Measurements from ENCODE around the gene NANOS3. TPM values are rescaled to one million over a fixed set of nuclear protein-coding genes. Genes with fewer than 3 reads are reported as not detected.

Gene NANOS3
- total and polyA plus RNA-seq, 2 of the 13 experiments (the other 11 are each of a cell fraction or from before 2014, with no cell fraction given), result 0.21 TPM; not detected in 1

DNA sequence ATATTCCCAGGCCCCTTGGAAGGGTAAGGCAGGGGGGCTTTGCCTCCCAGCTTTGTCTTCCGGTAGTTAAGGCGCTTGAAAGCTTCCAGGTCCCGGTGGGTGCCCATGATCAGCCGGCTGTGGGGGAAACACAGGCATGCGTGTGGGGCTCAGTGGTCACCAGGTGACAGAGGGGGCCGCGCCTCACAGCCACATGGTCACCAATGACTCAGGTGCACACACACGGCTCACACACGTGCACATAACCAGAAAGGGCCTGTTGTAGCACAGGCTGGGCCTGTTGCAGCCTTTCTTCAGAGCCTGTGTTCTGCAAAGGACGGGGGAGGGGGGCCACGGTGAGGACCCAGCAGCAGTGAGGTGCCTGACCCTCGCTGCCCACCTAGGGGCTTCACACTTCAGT lies 5.9 kb downstream of the NANOS3 start:
- Histone ChIP-seq H3K9ac (ENCODE audit: insufficient read depth, low read depth, low read length) (no peak overlapping the region), H4K20me1 (ENCODE audit: insufficient read depth, low read length) (no peaks in the 10 kb centered on the region), H3K4me2 (ENCODE audit: low read depth, low read length) (no peak overlapping the region), H3K79me2 (ENCODE audit: insufficient read depth, low read length) (no peaks in the 10 kb centered on the region), H3K36me3 (replicated peaks in 1 of 2; ENCODE audit: control insufficient read depth in 1 of 2, insufficient read depth in 2 of 2, low read length in 2 of 2) (no peaks in the 10 kb centered on the region), H3K4me3 (replicated peaks in 1 of 3; ENCODE audit: insufficient read depth in 1 of 3, low read depth in 2 of 3, low read length in 3 of 3) (no peak overlapping the region), H3K27ac (ENCODE audit: extremely low read length, insufficient read depth, low read length) (no peak overlapping the region), H3K27me3 (ENCODE audit: control insufficient read depth in 1 of 2, insufficient read depth in 2 of 2, low read length in 2 of 2) (peaks cover 2 to 28% of the 10 kb centered on the region in 2 experiments; a peak in 4 of 5 replicates), H3K4me1 (ENCODE audit: insufficient read depth, low read length) (peaks cover 62% of the 10 kb centered on the region), H2AFZ (ENCODE audit: low read length) (no peak overlapping the region), H3K9me3 (ENCODE audit: low read length) (no peaks in the 10 kb centered on the region)
- in situ Hi-C loops (cut with HindIII; ENCODE audit: extremely low pct_ligation_motif_present, low pct_unique_long_range_greater_than_20kb), result loop anchor here (5.0 to 25.0 kb wide), 3 partner anchors 69 to 529 kb away; partner anchors contain the start of genes DCAF15, DDX39A and MISP3
- ATAC-seq (no peak), DNase-seq (ENCODE audit: low spot score) (no peak), FAIRE-seq (no peak)
- 100% methylated on average over 1 of the region's 12 CpGs for WGBS (ENCODE audit: low lambda C conversion rate)
- no TSS peak for BruUV-seq (replicated peaks)
- ChIA-PET CTCF (ENCODE audit: low intra/inter-chr PET ratio, low total read pairs) (interaction anchor here (5.0 kb wide), 1 partner anchor 191 kb away, joined by 79 read pairs; the partner anchor contains the start of gene MISP3), POLR2A (no interaction called here)
- TF ChIP-seq GABPB1 (CRISPR knock-in tag; IDR thresholded peaks at IDR 0.05), result peak; percentile 18; the same call in 1 of the 2 replicates
- TF ChIP-seq, protein P1, sequence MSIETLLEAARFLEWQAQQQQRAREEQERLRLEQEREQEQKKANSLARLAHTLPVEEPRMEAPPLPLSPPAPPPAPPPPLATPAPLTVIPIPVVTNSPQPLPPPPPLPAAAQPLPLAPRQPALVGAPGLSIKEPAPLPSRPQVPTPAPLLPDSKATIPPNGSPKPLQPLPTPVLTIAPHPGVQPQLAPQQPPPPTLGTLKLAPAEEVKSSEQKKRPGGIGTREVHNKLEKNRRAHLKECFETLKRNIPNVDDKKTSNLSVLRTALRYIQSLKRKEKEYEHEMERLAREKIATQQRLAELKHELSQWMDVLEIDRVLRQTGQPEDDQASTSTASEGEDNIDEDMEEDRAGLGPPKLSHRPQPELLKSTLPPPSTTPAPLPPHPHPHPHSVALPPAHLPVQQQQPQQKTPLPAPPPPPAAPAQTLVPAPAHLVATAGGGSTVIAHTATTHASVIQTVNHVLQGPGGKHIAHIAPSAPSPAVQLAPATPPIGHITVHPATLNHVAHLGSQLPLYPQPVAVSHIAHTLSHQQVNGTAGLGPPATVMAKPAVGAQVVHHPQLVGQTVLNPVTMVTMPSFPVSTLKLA (IDR thresholded peaks at IDR 0.05), result peak; percentile 76
- no peak for TF ChIP-seq ZBTB7B (CRISPR knock-in tag; IDR thresholded peaks at IDR 0.05)
- TF ChIP-seq TOPORS (CRISPR knock-in tag; IDR thresholded peaks at IDR 0.05), result no peak
- intact Hi-C loops (cut with micrococcal nuclease; ENCODE audit: unreplicated experiment), result no loop called here

DNA sequence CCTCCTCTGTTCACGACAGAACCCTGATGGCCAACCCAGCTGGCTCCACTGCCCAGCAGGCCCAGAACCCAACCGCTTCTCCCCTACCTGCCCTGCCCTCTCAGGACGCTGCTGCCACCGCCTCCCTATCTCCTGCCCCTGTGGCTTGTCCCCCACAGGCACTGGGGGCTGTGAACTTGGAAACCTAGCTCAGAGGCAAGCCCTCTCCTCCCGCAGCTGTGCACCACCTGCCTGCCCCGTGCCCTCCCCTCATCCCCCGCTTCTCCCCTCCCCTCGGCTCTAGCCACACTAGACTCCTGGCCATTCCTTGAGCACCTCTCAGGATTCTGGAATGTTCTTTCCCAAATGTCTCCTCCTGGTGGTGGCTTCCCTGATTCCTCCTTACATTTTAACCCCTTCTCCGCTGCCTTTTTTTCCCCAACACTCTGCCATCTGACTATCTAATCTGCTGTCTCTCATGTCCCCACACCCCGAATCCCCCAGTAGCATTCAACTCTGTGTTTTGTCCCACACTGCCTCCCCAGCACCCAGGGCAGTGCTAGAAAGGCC lies 6.7 kb downstream of the NANOS3 start:
- Histone ChIP-seq H2AFZ (ENCODE audit: low read length) (no peak overlapping the region), H3K9ac (ENCODE audit: insufficient read depth, low read depth, low read length) (no peak overlapping the region), H3K4me3 (replicated peaks in 1 of 3; ENCODE audit: insufficient read depth in 1 of 3, low read depth in 2 of 3, low read length in 3 of 3) (no peak overlapping the region), H3K27ac (ENCODE audit: extremely low read length, insufficient read depth, low read length) (no peak overlapping the region), H3K9me3 (ENCODE audit: low read length) (no peaks in the 10 kb centered on the region), H3K4me1 (ENCODE audit: insufficient read depth, low read length) (peaks cover 62% of the 10 kb centered on the region), H3K36me3 (replicated peaks in 1 of 2; ENCODE audit: control insufficient read depth in 1 of 2, insufficient read depth in 2 of 2, low read length in 2 of 2) (no peaks in the 10 kb centered on the region), H3K27me3 (ENCODE audit: control insufficient read depth in 1 of 2, insufficient read depth in 2 of 2, low read length in 2 of 2) (peaks cover 2 to 28% of the 10 kb centered on the region in 2 experiments; a peak in 4 of 5 replicates), H3K4me2 (ENCODE audit: low read depth, low read length) (no peak overlapping the region), H3K79me2 (ENCODE audit: insufficient read depth, low read length) (no peaks in the 10 kb centered on the region), H4K20me1 (ENCODE audit: insufficient read depth, low read length) (no peaks in the 10 kb centered on the region)
- BruUV-seq (replicated peaks), result no TSS peak
- in situ Hi-C loops (cut with HindIII; ENCODE audit: extremely low pct_ligation_motif_present, low pct_unique_long_range_greater_than_20kb), result loop anchor here (5.0 to 25.0 kb wide), 3 partner anchors 69 to 529 kb away; partner anchors contain the start of genes DCAF15, DDX39A and MISP3
- no peak for FAIRE-seq
- WGBS (ENCODE audit: low lambda C conversion rate), result 51% methylated on average over 10 of the region's 10 CpGs
- CTCF ChIA-PET (ENCODE audit: low intra/inter-chr PET ratio, low total read pairs), result interaction anchor here (5.0 kb wide), 1 partner anchor 190 kb away, joined by 79 read pairs; the partner anchor contains the start of gene MISP3
- no peak for ATAC-seq
- intact Hi-C loops (cut with micrococcal nuclease; ENCODE audit: unreplicated experiment), result no loop called here
- POLR2A ChIA-PET, result interaction anchor here (0.6 to 1.3 kb wide), 2 partner anchors 166 to 178 kb away, joined by 3 read pairs; partner anchors contain the start of gene PALM3
- DNase-seq (ENCODE audit: low spot score), result no peak
- no peak for TF ChIP-seq PCBP1 (IDR thresholded peaks at IDR 0.05; ENCODE audit: borderline replicate concordance, low read depth, low read length)
- TF ChIP-seq ZSCAN22 (CRISPR knock-in tag; IDR thresholded peaks at IDR 0.05), result 0 out of 2 replicates have a peak, but pooled peaks have one; percentile 33
- TF ChIP-seq, protein P2, sequence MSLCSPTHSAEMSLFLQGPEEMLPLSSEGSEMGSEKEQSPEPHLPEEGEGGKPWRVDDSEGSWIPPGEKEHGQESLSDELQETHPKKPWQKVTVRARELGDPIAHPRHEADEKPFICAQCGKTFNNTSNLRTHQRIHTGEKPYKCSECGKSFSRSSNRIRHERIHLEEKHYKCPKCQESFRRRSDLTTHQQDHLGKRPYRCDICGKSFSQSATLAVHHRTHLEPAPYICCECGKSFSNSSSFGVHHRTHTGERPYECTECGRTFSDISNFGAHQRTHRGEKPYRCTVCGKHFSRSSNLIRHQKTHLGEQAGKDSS (CRISPR knock-in tag; IDR thresholded peaks at IDR 0.05; ENCODE audit: borderline replicate concordance, low read depth), result no peak
- no peak for TF ChIP-seq ZNF598 (CRISPR knock-in tag; IDR thresholded peaks at IDR 0.05; ENCODE audit: borderline replicate concordance)
- no peak for TF ChIP-seq HMG20B (CRISPR knock-in tag; conservative IDR thresholded peaks at IDR 0.05)
- no peak for TF ChIP-seq RBM39 (IDR thresholded peaks at IDR 0.05; ENCODE audit: low read depth, low read length, poor library complexity, severe bottlenecking)
- no peak for TF ChIP-seq ETV6 (CRISPR knock-in tag; conservative IDR thresholded peaks at IDR 0.05)
- TF ChIP-seq, protein P3, sequence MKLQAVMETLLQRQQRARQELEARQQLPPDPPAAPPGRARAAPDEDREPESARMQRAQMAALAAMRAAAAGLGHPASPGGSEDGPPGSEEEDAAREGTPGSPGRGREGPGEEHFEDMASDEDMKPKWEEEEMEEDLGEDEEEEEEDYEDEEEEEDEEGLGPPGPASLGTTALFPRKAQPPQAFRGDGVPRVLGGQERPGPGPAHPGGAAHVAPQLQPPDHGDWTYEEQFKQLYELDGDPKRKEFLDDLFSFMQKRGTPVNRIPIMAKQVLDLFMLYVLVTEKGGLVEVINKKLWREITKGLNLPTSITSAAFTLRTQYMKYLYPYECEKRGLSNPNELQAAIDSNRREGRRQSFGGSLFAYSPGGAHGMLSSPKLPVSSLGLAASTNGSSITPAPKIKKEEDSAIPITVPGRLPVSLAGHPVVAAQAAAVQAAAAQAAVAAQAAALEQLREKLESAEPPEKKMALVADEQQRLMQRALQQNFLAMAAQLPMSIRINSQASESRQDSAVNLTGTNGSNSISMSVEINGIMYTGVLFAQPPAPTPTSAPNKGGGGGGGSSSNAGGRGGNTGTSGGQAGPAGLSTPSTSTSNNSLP (IDR thresholded peaks at IDR 0.05; ENCODE audit: low read depth, low read length), result no peak

Measured in HepG2 (cell line).